Right lobe of liver (tissue), 6 donors: ENCODE measurements around the gene CDK17. TPM values are rescaled to one million over a fixed set of nuclear protein-coding genes. Genes with fewer than 3 reads are reported as not detected.
"Not testable (repeated sequence)": the region's sequence is repeated elsewhere in the genome, so short reads cannot be mapped to it uniquely, and the experiment has no call there.

Source experiments
- ATAC-seq, 4 donors: fragments of 200-7000 bp; cut with Tn5 transposase; one replicate each; pipeline ENCODE4 v1.9.1; 2020; ENCODE audit warnings: mild to moderate bottlenecking in 4 of 4, moderate library complexity in 4 of 4
- DNase-seq, 3 donors: peaks; one replicate each; pipeline ENCODE4 v3.0.0-alpha.2; 2020
- H3K27ac ChIP-seq, 3 donors: fragments of 200-600 bp; one replicate each; pipeline ENCODE4 v1.8.0; 2022
- H3K27me3 ChIP-seq, 2 donors: fragments of 200-600 bp; one replicate each; pipeline ENCODE4 v1.8.0; 2022
- H3K36me3 ChIP-seq, 4 donors: fragments of 200-600 bp; sonication (generic) in 1 of 4; one replicate each; pipeline versions ENCODE4 v1.5.1 to v1.8.0; 2017 to 2022; ENCODE audit warnings: control low read depth in 1 of 4
- H3K4me1 ChIP-seq, 4 donors: fragments of 200-600 bp; sonication (generic) in 1 of 4; one replicate each; pipeline versions ENCODE4 v1.5.1 to v1.8.0; 2017 to 2022; ENCODE audit warnings: control low read depth in 1 of 4
- H3K4me3 ChIP-seq, 3 donors: fragments of 200-600 bp; one replicate each; pipeline ENCODE4 v1.8.0; 2022
- H3K9me3 ChIP-seq, 4 donors: fragments of 200-600 bp; sonication (generic) in 1 of 4; one replicate each; pipeline versions ENCODE4 v1.5.1 to v1.8.0; 2017 to 2022; ENCODE audit warnings: control low read depth in 1 of 4
- POLR2A ChIP-seq: fragments of 450-650 bp; IDR thresholded peaks from one replicate; pipeline ENCODE4 v1.6.1; 2017; ENCODE audit warnings: antibody characterized with exemption, mild to moderate bottlenecking
- WGBS: methylation state at CpG from one replicate; pipeline ENCODE4 v1.1.6; 2018; ENCODE audit warnings: low coverage, low lambda C conversion rate; ENCODE audit not compliant: insufficient coverage; ENCODE audit errors: missing lambda C conversion rate; 5-methylcytosine and 5-hydroxymethylcytosine counted together
- intact Hi-C, 2 donors: fragments of 100-400 bp; cut with DNase I; formaldehyde crosslinking; loops; one replicate each; pipeline versions ENCODE4 v1.11.2 to v1.14.1; 2022
- total RNA-seq, 6 experiments: library from RNA; depleted of rRNA in 2 of 6; stranded (reverse); fragments of >200 nt in 2 of 6; fragmentation: NEBNext Ultra II Directional in 3 of 6; extraction: Animal tissue kit (Norgen Biotek cat#: 25700) in 3 of 6; gene quantifications; one replicate each; pipeline versions ENCODE4 v1.1.0 to v1.2.4, GENCODE V29; 2016 to 2023
- TF ChIP-seq, protein P1 (sequence below), 4 donors: fragments of 200-600 bp in 3 of 4; fragments of 450-650 bp in 1 of 4; IDR thresholded peaks; one replicate each; pipeline versions ENCODE4 v1.5.1 to v1.8.0; 2016 to 2022; ENCODE audit warnings: antibody characterized with exemption in 4 of 4, mild to moderate bottlenecking in 2 of 4
- donor health status: DM: no; HTN: yes; CAD: no.
- donor health status: DM: no; HTN: no; CAD: no.
- donor health status: DM: no; HTN: no; CAD: no.
- donor health status: DM: no; HTN: yes; CAD: no.
- donor health status: DM: no; HTN: yes; CAD: no.

Gene CDK17
- total RNA-seq, 6 experiments from 2014 or later = 8.9 to 16.1 (median 13.7) TPM

DNA sequence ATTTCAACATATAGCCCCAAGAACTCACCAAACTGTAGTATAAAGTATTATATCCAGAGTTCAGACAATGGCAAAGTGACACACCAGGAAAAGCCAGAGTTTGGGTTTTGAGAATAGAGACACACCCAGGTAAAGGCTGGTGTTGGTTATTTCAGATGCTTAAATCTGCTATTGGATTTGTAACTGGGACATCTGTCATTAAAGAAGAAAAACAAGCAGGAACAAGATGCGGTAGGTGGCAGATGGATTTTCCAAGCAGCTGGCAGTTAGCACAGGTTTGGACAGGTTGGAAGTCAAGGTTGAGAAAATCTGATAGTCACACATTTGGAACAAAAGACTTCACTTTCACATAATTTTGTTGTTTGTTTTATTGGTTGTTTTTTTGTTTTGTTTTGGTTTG, 14.4 kb upstream of the CDK17 start:
- 100% methylated on average over 1 of the region's 1 CpG for WGBS
- no peaks in the 10 kb centered on the region for H3K27me3 ChIP-seq
- intact Hi-C loops = no loop called here
- no peaks in the 10 kb centered on the region for H3K4me1 ChIP-seq
- no peaks in the 10 kb centered on the region for H3K9me3 ChIP-seq
- no peak for TF ChIP-seq POLR2A
- TF ChIP-seq, protein P1, sequence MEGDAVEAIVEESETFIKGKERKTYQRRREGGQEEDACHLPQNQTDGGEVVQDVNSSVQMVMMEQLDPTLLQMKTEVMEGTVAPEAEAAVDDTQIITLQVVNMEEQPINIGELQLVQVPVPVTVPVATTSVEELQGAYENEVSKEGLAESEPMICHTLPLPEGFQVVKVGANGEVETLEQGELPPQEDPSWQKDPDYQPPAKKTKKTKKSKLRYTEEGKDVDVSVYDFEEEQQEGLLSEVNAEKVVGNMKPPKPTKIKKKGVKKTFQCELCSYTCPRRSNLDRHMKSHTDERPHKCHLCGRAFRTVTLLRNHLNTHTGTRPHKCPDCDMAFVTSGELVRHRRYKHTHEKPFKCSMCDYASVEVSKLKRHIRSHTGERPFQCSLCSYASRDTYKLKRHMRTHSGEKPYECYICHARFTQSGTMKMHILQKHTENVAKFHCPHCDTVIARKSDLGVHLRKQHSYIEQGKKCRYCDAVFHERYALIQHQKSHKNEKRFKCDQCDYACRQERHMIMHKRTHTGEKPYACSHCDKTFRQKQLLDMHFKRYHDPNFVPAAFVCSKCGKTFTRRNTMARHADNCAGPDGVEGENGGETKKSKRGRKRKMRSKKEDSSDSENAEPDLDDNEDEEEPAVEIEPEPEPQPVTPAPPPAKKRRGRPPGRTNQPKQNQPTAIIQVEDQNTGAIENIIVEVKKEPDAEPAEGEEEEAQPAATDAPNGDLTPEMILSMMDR (IDR thresholded peaks at IDR 0.05) = no peak
- H3K36me3 ChIP-seq = no peaks in the 10 kb centered on the region
- ATAC-seq (no peak), DNase-seq (no peak)
- no peak overlapping the region for H3K4me3 ChIP-seq
- H3K27ac ChIP-seq = no peak overlapping the region

DNA sequence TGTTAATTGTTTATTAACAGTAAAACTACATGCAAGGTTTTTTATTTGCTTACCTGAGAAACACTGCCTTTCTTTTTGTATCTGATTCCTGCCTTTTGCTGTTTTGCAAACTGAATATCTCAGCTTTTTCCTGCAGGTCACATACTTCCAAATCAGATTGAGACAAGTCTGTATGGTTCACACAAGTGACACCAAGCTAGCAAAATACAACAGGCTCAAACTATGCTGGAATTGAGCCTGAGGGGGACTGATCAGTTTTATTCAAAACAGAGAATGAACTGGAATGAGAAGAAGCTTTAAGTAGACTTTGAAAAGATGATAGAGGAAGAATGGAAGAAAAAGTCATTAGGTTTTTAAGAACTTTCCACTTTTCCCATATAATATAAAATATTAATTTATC, 12.2 kb upstream of the CDK17 start:
- Histone ChIP-seq H3K27me3 (no peaks in the 10 kb centered on the region), H3K36me3 (no peaks in the 10 kb centered on the region), H3K4me1 (no peaks in the 10 kb centered on the region), H3K4me3 (no peak overlapping the region), H3K27ac (no peak overlapping the region), H3K9me3 (no peaks in the 10 kb centered on the region)
- TF ChIP-seq POLR2A = no peak
- TF ChIP-seq, protein P1 (IDR thresholded peaks at IDR 0.05) = no peak
- intact Hi-C loops = no loop called here
- ATAC-seq = no peak
- DNase-seq = no peak

DNA sequence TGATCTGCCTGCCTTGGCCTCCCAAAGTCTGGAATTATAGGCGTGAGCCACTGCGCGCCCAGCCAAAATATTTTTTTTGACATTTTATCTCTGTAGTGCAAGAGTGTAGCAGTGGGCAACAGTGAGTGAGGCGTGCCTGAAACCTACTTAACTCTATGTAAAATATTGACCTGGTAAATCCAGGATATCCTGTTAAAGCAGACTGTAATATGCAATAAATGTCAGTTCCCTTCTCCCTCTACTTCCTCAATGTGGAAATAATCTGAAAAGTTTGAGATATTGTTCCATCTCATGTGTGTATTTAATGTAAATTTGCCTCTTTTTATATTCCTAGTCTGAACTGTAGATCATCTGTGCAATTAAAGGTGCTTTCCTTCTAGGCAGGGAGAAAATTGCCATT, 9.5 kb upstream of the CDK17 start:
- intact Hi-C loops = no loop called here

DNA sequence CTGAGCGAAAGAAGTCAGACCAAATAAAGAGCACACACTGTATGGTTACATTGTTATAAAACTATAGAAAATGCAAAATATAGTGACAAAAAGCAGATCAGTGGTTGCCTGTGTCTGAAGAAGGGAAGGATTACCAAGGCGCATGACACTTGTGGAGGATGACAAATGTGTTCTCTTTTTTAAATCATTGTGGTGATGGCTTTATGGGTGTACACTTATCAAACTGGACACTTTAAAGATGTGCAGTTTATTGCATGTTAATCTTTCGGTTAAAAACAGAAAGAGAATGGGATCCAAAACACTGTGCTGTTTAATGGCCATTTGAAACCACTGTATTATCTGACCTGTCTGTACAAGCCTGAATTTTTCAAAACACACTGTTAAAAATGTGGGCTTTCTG, 8.8 kb upstream of the CDK17 start:
- intact Hi-C loops = no loop called here
- no peaks in the 10 kb centered on the region for H3K9me3 ChIP-seq
- WGBS = 100% methylated on average over 3 of the region's 3 CpGs
- ATAC-seq (no peak), DNase-seq (no peak)
- no peaks in the 10 kb centered on the region for H3K27me3 ChIP-seq
- no peaks in the 10 kb centered on the region for H3K4me1 ChIP-seq
- no peak overlapping the region for H3K4me3 ChIP-seq
- no peak overlapping the region for H3K27ac ChIP-seq
- TF ChIP-seq, protein P1 (IDR thresholded peaks at IDR 0.05) = no peak
- TF ChIP-seq POLR2A = no peak
- H3K36me3 ChIP-seq = no peaks in the 10 kb centered on the region

More for the DNA sequence above, 9.5 kb upstream of the CDK17 start:
- H3K36me3 ChIP-seq = no peaks in the 10 kb centered on the region
- DNase-seq (no peak), ATAC-seq (peak in 1 of 4 donors; percentile 19)
- H3K27ac ChIP-seq = no peak overlapping the region
- H3K9me3 ChIP-seq = no peaks in the 10 kb centered on the region
- no peaks in the 10 kb centered on the region for H3K27me3 ChIP-seq
- no peaks in the 10 kb centered on the region for H3K4me1 ChIP-seq
- no peak overlapping the region for H3K4me3 ChIP-seq
- WGBS = 58% methylated on average over 3 of the region's 4 CpGs
- TF ChIP-seq POLR2A = no peak
- TF ChIP-seq, protein P1 (IDR thresholded peaks at IDR 0.05) = no peak

DNA sequence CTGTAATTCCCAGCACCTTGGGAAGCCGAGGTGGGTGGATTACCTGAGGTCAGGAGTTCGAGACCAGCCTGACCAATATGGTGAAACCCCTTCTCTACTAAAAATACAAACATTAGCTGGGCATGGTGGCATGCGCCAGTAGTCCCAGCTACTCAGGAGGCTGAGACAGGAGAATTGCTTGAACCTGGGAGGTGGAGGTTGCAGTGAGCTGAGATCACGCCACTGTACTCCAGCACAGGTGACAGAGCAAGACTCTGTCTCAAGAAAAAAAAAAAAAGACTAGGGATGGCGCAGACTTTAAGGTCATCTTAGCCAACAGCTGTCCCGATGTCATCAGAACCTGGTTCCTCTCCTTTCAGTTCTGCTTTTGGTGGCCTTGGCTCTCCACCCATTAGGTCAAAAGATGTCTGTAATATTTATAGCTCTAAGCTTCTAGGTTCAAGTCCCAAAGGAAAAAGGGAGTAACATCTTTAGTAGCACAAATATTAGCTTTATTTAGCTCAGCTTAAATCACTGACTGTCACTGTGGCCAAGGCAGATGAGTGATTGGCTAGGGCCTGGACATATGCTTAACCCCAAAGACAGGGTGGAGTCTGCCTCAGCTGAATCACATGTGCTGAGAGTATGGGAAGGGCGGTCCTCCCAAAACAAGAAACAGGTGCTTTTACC, 7.3 kb upstream of the CDK17 start:
- DNase-seq, H3K9me3 ChIP-seq, H3K4me1 ChIP-seq, H3K27me3 ChIP-seq, H3K4me3 ChIP-seq, H3K27ac ChIP-seq, H3K36me3 ChIP-seq, intact Hi-C loops: not testable (repeated sequence)
- WGBS = 68% methylated on average over 7 of the region's 7 CpGs
- peak; percentile 41 to 71 (median 52) for ATAC-seq
